Kidney capillary endothelial cell (primary cell): ENCODE measurements around the gene CSAD.
"Not testable (repeated sequence)": the region's sequence is repeated elsewhere in the genome, so short reads cannot be mapped to it uniquely, and the experiment has no call there.

Experiments
- DNase-seq: peaks from one replicate; pipeline ENCODE4 v3.0.0-alpha.2; 2018; ENCODE audit warnings: low spot score

CSAD gene

GRCh38 chr12:53145383-53146260 is 35.1 kb downstream of the CSAD start:
- DNase-seq: no peak

GRCh38 chr12:53143355-53143754 is 37.4 kb downstream of the CSAD start:
- no peak for DNase-seq

- DNase-seq: no peak
Measured at GRCh38 chr12:53133722-53134121, 47.0 kb downstream of the CSAD start.

- no peak for DNase-seq
Measured at GRCh38 chr12:53131844-53132243, 48.9 kb downstream of the CSAD start.

- DNase-seq: no peak
Measured at GRCh38 chr12:53128780-53129569, 51.8 kb downstream of the CSAD start.

GRCh38 chr12:53127169-53127568 is 53.6 kb downstream of the CSAD start:
- no peak for DNase-seq

GRCh38 chr12:53124352-53124723 is 56.4 kb downstream of the CSAD start:
- DNase-seq: no peak

GRCh38 chr12:53123578-53124351 is 57.0 kb downstream of the CSAD start:
- DNase-seq: no peak

- DNase-seq: no peak
Measured at GRCh38 chr12:53122961-53123468, 57.7 kb downstream of the CSAD start.

- no peak for DNase-seq
Measured at GRCh38 chr12:53120685-53121525, 59.8 kb downstream of the CSAD start.

- no peak for DNase-seq
Measured at GRCh38 chr12:53118751-53119300, 61.9 kb downstream of the CSAD start.

- no peak for DNase-seq
Measured at GRCh38 chr12:53115891-53116648, 64.7 kb downstream of the CSAD start.

GRCh38 chr12:53115112-53115890 is 65.4 kb downstream of the CSAD start:
- DNase-seq: no peak

- DNase-seq: no peak
Measured at GRCh38 chr12:53113951-53114350, 66.8 kb downstream of the CSAD start.

- no peak for DNase-seq
Measured at GRCh38 chr12:53113136-53113705, 67.5 kb downstream of the CSAD start.

GRCh38 chr12:53112431-53112830 is 68.3 kb downstream of the CSAD start:
- DNase-seq: not testable (repeated sequence)
